Central memory CD8-positive, alpha-beta T cell (primary cell): ENCODE results near the gene PTGDR.

Source experiments
- ATAC-seq: fragments of 150-1000 bp; cut with Tn5 transposase; replicated peaks from 2 replicates; pipeline ENCODE4 v1.10.0; 2022; ENCODE audit warnings: mild to moderate bottlenecking, moderate FRiP score, moderate number of reproducible peaks; ENCODE audit not compliant: poor library complexity, severe bottlenecking; ENCODE audit errors: extremely low read depth
- DNase-seq, 2 donors: peaks; one replicate each; pipeline ENCODE4 v3.0.0; 2021; ENCODE audit warnings: low spot score in 2 of 2
- H3K27ac Mint-ChIP-seq: one replicate; pipeline ENCODE4 v1.8.0; 2022; ENCODE audit warnings: low read depth, mild to moderate bottlenecking, moderate library complexity, mixed read lengths
- H3K27me3 Mint-ChIP-seq: one replicate; pipeline ENCODE4 v1.8.0; 2022; ENCODE audit warnings: mixed read lengths
- H3K36me3 Mint-ChIP-seq: one replicate; pipeline ENCODE4 v1.8.0; 2022; ENCODE audit warnings: mild to moderate bottlenecking, moderate library complexity, mixed read lengths; ENCODE audit not compliant: insufficient read depth
- H3K4me1 Mint-ChIP-seq: one replicate; pipeline ENCODE4 v1.8.0; 2022; ENCODE audit warnings: mixed read lengths
- H3K4me3 Mint-ChIP-seq: one replicate; pipeline ENCODE4 v1.8.0; 2022; ENCODE audit warnings: mild to moderate bottlenecking, moderate library complexity, mixed read lengths
- H3K9me3 Mint-ChIP-seq: one replicate; pipeline ENCODE4 v1.8.0; 2022; ENCODE audit warnings: mixed read lengths

The PTGDR gene

DNA sequence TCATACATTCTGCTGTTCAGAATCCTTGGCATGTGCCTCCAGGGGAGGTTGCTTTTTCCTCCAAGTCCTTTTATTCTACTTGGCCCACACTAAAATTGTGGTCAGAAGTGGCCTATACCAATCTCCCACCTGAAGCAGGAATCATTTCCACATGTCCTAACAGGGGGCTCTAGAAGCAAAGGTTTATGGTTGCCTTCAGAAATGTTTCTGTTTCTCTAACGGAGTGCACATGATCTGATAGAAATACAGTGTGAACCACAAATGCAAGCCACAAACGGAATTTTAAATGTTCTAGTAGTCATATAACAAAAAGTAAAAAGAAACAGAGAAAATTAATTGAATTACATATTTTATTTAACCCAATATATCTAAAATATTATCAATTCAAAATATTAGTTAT, 50.6 kb downstream of the PTGDR start:
- Mint-ChIP-seq H3K27me3 (no peaks in the 10 kb centered on the region), H3K9me3 (peaks cover 6% of the 10 kb centered on the region), H3K36me3 (peaks cover 25% of the 10 kb centered on the region), H3K4me1 (peaks cover 81% of the 10 kb centered on the region), H3K4me3 (peak overlapping the region; percentile 98), H3K27ac (peak overlapping the region; percentile 94)
- ATAC-seq = no peak
- no peak for DNase-seq

GRCh38 chr14:52318826-52319645, 51.5 kb downstream of the PTGDR start:
- H3K27me3 Mint-ChIP-seq = no peaks in the 10 kb centered on the region
- H3K4me1 Mint-ChIP-seq = peaks cover 81% of the 10 kb centered on the region
- peaks cover 6% of the 10 kb centered on the region for H3K9me3 Mint-ChIP-seq
- peak overlapping the region; percentile 98 for H3K4me3 Mint-ChIP-seq
- DNase-seq (no peak), ATAC-seq (no peak)
- peaks cover 22% of the 10 kb centered on the region for H3K36me3 Mint-ChIP-seq
- peak overlapping the region; percentile 44 for H3K27ac Mint-ChIP-seq

DNA sequence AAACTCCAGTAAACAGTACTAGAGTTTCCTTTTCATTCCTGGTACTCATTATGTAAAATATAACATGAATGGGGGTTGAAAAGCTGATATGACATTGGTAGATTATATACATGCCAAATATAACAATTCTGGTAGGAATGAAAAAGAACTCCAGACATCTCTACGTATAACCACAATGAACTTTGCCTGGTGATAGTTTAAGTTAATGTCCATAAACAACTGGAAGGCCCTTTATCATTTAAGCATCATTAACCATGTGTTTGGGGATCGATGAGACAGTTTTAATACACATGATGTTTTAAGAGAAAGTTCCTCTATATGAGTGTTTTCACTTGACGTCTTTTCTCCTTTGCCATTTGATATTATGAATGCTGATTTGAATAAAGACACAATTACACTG, 52.4 kb downstream of the PTGDR start:
- no peak for DNase-seq
- Mint-ChIP-seq H3K9me3 (peaks cover 6% of the 10 kb centered on the region), H3K27ac (no peak overlapping the region), H3K27me3 (no peaks in the 10 kb centered on the region), H3K4me3 (peak overlapping the region; percentile 98), H3K4me1 (peaks cover 83% of the 10 kb centered on the region), H3K36me3 (peaks cover 18% of the 10 kb centered on the region)
- ATAC-seq = no peak

DNA sequence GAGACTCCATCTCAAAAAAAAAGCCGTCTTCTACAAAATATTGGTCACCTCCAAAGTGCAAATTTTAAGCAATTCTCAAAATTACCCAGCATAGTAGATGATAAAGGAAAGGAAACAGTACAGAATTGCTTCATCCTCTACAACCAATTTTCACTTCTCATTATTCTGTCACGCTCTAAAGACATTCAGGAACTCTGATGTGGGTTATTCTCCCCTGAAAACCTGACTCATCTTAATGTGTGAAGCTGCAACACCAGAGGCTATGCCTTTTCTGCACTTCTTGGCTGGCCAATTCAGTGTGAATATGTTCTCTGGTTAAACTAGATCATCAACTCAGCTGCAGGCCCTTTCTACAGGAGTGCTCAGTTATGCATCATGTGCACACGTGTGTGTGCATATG, 57.6 kb downstream of the PTGDR start:
- Mint-ChIP-seq H3K9me3 (peaks cover 6% of the 10 kb centered on the region), H3K4me3 (peak overlapping the region; percentile 65), H3K27me3 (no peaks in the 10 kb centered on the region), H3K27ac (peak overlapping the region; percentile 83), H3K4me1 (peaks cover 75% of the 10 kb centered on the region), H3K36me3 (peaks cover 21% of the 10 kb centered on the region)
- DNase-seq (no peak), ATAC-seq (peak; percentile 95)

DNA sequence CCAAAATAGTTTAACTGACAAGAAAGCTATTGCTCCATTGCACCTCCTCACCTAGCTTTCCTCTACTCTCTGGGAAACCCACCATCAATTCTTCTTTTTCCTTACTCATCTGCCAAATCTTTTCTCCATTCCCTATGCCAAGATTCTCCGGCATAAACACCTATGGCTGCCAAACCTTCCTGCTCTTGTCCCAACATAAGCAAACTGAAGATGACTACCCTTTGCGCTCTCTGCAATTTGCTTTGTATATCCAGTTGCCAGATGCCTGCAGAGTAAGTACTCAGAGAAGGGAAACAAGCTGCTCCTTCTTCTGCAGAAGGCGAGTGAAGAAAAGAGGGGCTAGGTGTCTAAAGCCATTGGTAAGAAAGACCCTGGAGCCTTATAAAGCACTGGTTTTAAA, 58.1 kb downstream of the PTGDR start:
- Mint-ChIP-seq H3K27me3 (no peaks in the 10 kb centered on the region), H3K27ac (peak overlapping the region; percentile 83), H3K4me3 (peak overlapping the region; percentile 65), H3K4me1 (peaks cover 73% of the 10 kb centered on the region), H3K9me3 (peaks cover 6% of the 10 kb centered on the region), H3K36me3 (peaks cover 18% of the 10 kb centered on the region)
- DNase-seq (no peak), ATAC-seq (no peak)
